Left cardiac atrium (tissue), 4 donors: ENCODE data around the gene MPST. TPM values are rescaled to one million over a fixed set of nuclear protein-coding genes. Genes with fewer than 3 reads are reported as not detected.
"Not testable (repeated sequence)": the region's sequence is repeated elsewhere in the genome, so short reads cannot be mapped to it uniquely, and the experiment has no call there.

Experiments
- ATAC-seq, 2 donors: fragments of 200-7000 bp; cut with Tn5 transposase; one replicate each; pipeline ENCODE4 v1.9.1; 2020; ENCODE audit warnings: mild to moderate bottlenecking in 2 of 2, moderate library complexity in 2 of 2
- DNase-seq: peaks from one replicate; pipeline ENCODE4 v3.0.0-alpha.2; 2020
- intact Hi-C, 2 donors: fragments of 100-400 bp; cut with DNase I; formaldehyde crosslinking; loops; one replicate each; pipeline versions ENCODE4 v1.14.1 to v1.15.1; 2022 to 2023
- long read RNA-seq: library from polyadenylated mRNA; unstranded; transcript quantifications from one replicate; pipeline ENCODE4 v2.0.0, GENCODE V29; 2021
- total RNA-seq, 2 donors: library from RNA; stranded (reverse); fragmentation: NEBNext Ultra II Directional; extraction: Animal tissue kit (Norgen Biotek cat#: 25700); gene quantifications; one replicate each; pipeline ENCODE4 v1.2.1, GENCODE V29; 2021
- donor health status: DM: no; HTN: yes; CAD: no.
- donor health status: DM: no; HTN: yes; CAD: no; lungs with severe emphysema.
- donor health status: DM: yes; HTN: yes; CAD: no.
- donor health status: Dilated cardiomyopathy.

MPST gene
- 10 to 100 TPM; 48.2 to 51.2 TPM for total RNA-seq
- long read RNA-seq, transcript MPST-206 (3 exons, 1,331 nt) = major isoform, 26 of 69 reads
- long read RNA-seq, transcript MPST-203 (3 exons, 1,345 nt) = minor isoform, 17 of 69 reads
- long read RNA-seq, partial matches to known transcripts = 15 of 69 reads
- long read RNA-seq, other reads (novel, unspliced or antisense) = 7 of 69 reads

- ATAC-seq (peak; percentile 84 to 90), DNase-seq (peak; percentile 82)
- intact Hi-C loops = no loop called here
These were observed at the start of gene MPST, which contains the start of gene TST for GRCh38 chr22:37019309-37020191. MPST (plus strand) TSS chr22:37019742; CDS start chr22:37019837, 95 bp downstream. TST (minus strand) TSS chr22:37019447; CDS start chr22:37018732, 715 bp downstream.

- no peak for ATAC-seq
- no peak for DNase-seq
- intact Hi-C loops = loop anchor here in 1 of 2 donors (10.0 kb wide), 1 partner anchor 97 kb away; no protein-coding TSS in a partner anchor
These were observed 48.0 kb upstream of the MPST start for GRCh38 chr22:36971341-36972125.

- intact Hi-C loops = loop anchor here (5.0 to 10.0 kb wide), 3 partner anchors 102 to 194 kb away; no protein-coding TSS in a partner anchor
- no peak for DNase-seq
- ATAC-seq = no peak
These were observed 42.9 kb upstream of the MPST start for GRCh38 chr22:36976606-36977005.

GRCh38 chr22:36977401-36977861 lies 42.1 kb upstream of the MPST start:
- DNase-seq (peak; percentile 60), ATAC-seq (peak; percentile 71 to 82)
- intact Hi-C loops = loop anchor here (5.0 to 10.0 kb wide), 3 partner anchors 103 to 195 kb away; no protein-coding TSS in a partner anchor

- intact Hi-C loops = loop anchor here (2.0 to 10.0 kb wide), 4 partner anchors 103 to 196 kb away; no protein-coding TSS in a partner anchor
- peak; percentile 92 for DNase-seq
- ATAC-seq = peak; percentile 98
These were observed 41.4 kb upstream of the MPST start for GRCh38 chr22:36977947-36978660.

- no peak for ATAC-seq
- DNase-seq = no peak
- intact Hi-C loops = loop anchor here (2.0 to 10.0 kb wide), 4 partner anchors 104 to 197 kb away; no protein-coding TSS in a partner anchor
These were observed 40.3 kb upstream of the MPST start for GRCh38 chr22:36979016-36979910.

GRCh38 chr22:36981247-36981775 lies 38.2 kb upstream of the MPST start:
- intact Hi-C loops = loop anchor here in 1 of 2 donors (5.0 kb wide), 1 partner anchor 109 kb away; no protein-coding TSS in a partner anchor
- ATAC-seq (no peak), DNase-seq (no peak)

GRCh38 chr22:36982136-36982535 lies 37.4 kb upstream of the MPST start:
- ATAC-seq = no peak
- intact Hi-C loops = loop anchor here in 1 of 2 donors (5.0 kb wide), 1 partner anchor 110 kb away; no protein-coding TSS in a partner anchor
- no peak for DNase-seq

- DNase-seq (no peak), ATAC-seq (no peak)
- intact Hi-C loops = no loop called here
These were observed 34.2 kb upstream of the MPST start for GRCh38 chr22:36985211-36985889.

GRCh38 chr22:36986242-36986821 lies 33.2 kb upstream of the MPST start:
- no peak for ATAC-seq
- intact Hi-C loops = no loop called here
- no peak for DNase-seq

- ATAC-seq = no peak
These were observed 31.3 kb upstream of the MPST start for GRCh38 chr22:36988075-36988832.

GRCh38 chr22:36989012-36989411 lies 30.5 kb upstream of the MPST start:
- DNase-seq, ATAC-seq: not testable (repeated sequence)

More at GRCh38 chr22:36988075-36988832, 31.3 kb upstream of the MPST start:
- no peak for DNase-seq
- intact Hi-C loops = no loop called here

GRCh38 chr22:36990457-36990856 lies 29.1 kb upstream of the MPST start:
- no peak for DNase-seq
- ATAC-seq = no peak
- intact Hi-C loops = no loop called here

More at GRCh38 chr22:36989012-36989411, 30.5 kb upstream of the MPST start:
- intact Hi-C loops = not testable (repeated sequence)

- intact Hi-C loops = no loop called here
These were observed 28.3 kb upstream of the MPST start for GRCh38 chr22:36991206-36991605.

GRCh38 chr22:36997746-36998145 lies 21.8 kb upstream of the MPST start:
- DNase-seq (no peak), ATAC-seq (no peak)
- intact Hi-C loops = no loop called here

More at GRCh38 chr22:36991206-36991605, 28.3 kb upstream of the MPST start:
- DNase-seq (no peak), ATAC-seq (no peak)
